GM23338 (cell line): ENCODE results near the gene CFAP77. TPM values are rescaled to one million over a fixed set of nuclear protein-coding genes. Genes with fewer than 3 reads are reported as not detected.

Source experiments
- ATAC-seq: fragments of 200-7000 bp; cut with Tn5 transposase; 3 replicates; pipeline ENCODE4 v1.9.1; 2020
- DNase-seq: peaks from one replicate; pipeline ENCODE4 v3.0.0-alpha.2; 2015; ENCODE audit warnings: low spot score
- H2AFZ ChIP-seq: fragments of 200-600 bp; sonication (generic); 2 replicates; pipeline ENCODE4 v1.8.0; 2016; ENCODE audit warnings: antibody characterized with exemption, mild to moderate bottlenecking, moderate library complexity
- H3F3A ChIP-seq: fragments of 200-600 bp; sonication (generic); replicated peaks from 2 replicates; pipeline ENCODE4 v1.8.0; 2017; ENCODE audit warnings: antibody characterized with exemption, mixed run types, low read depth
- H3K27ac ChIP-seq: fragments of 200-600 bp; sonication (generic); 2 replicates; pipeline ENCODE4 v1.6.1; 2016; ENCODE audit warnings: low read depth
- H3K27me3 ChIP-seq: fragments of 200-600 bp; sonication (generic); 2 replicates; pipeline ENCODE4 v1.8.0; 2016; ENCODE audit warnings: mild to moderate bottlenecking, mixed run types, moderate library complexity; ENCODE audit not compliant: insufficient read depth
- H3K36me3 ChIP-seq: fragments of 200-600 bp; sonication (generic); 2 replicates; pipeline ENCODE4 v1.8.0; 2016; ENCODE audit warnings: mild to moderate bottlenecking; ENCODE audit not compliant: insufficient read depth
- H3K4me1 ChIP-seq: fragments of 200-600 bp; sonication (generic); 2 replicates; pipeline ENCODE4 v1.8.0; 2016; ENCODE audit warnings: mild to moderate bottlenecking, moderate library complexity; ENCODE audit not compliant: insufficient read depth
- H3K4me2 ChIP-seq: fragments of 200-600 bp; sonication (generic); 2 replicates; pipeline ENCODE4 v1.7.1; 2017; ENCODE audit warnings: mixed run types
- H3K4me3 ChIP-seq: fragments of 200-600 bp; sonication (generic); 2 replicates; pipeline ENCODE4 v1.6.1; 2016; ENCODE audit warnings: mixed run types
- H3K79me2 ChIP-seq: fragments of 200-600 bp; sonication (generic); replicated peaks from 2 replicates; pipeline ENCODE4 v1.8.0; 2017; ENCODE audit warnings: mild to moderate bottlenecking; ENCODE audit not compliant: insufficient read depth
- H3K9me2 ChIP-seq: fragments of 200-600 bp; sonication (generic); 2 replicates; pipeline ENCODE4 v1.8.0; 2017; ENCODE audit not compliant: insufficient read depth
- H4K20me1 ChIP-seq: fragments of 200-600 bp; sonication (generic); replicated peaks from 2 replicates; pipeline ENCODE4 v1.8.0; 2017; ENCODE audit warnings: mild to moderate bottlenecking; ENCODE audit not compliant: insufficient read depth
- H3K27ac Mint-ChIP-seq: 2 replicates; pipeline ENCODE4 v1.8.0; 2020; ENCODE audit warnings: inconsistent platforms, mild to moderate bottlenecking, moderate library complexity, mixed read lengths
- H3K27me3 Mint-ChIP-seq: 3 replicates; pipeline ENCODE4 v1.8.0; 2022; ENCODE audit warnings: low read depth, mild to moderate bottlenecking, moderate library complexity, mixed read lengths, inconsistent platforms; ENCODE audit not compliant: insufficient read depth, poor library complexity
- H3K36me3 Mint-ChIP-seq: 3 replicates; pipeline ENCODE4 v1.8.0; 2021; ENCODE audit warnings: low read depth, mild to moderate bottlenecking, inconsistent platforms, moderate library complexity, mixed read lengths
- H3K4me1 Mint-ChIP-seq: 3 replicates; pipeline ENCODE4 v1.8.0; 2020; ENCODE audit warnings: mild to moderate bottlenecking, inconsistent platforms, mixed read lengths
- H3K4me3 Mint-ChIP-seq: 3 replicates; pipeline ENCODE4 v1.8.0; 2021; ENCODE audit warnings: moderate library complexity, mild to moderate bottlenecking, inconsistent platforms, mixed read lengths
- H3K9me3 Mint-ChIP-seq: 3 replicates; pipeline ENCODE4 v1.8.0; 2020; ENCODE audit warnings: moderate library complexity, mild to moderate bottlenecking, inconsistent platforms, mixed read lengths
- CREB1 ChIP-seq: fragments of 250-450 bp; sonication (Bioruptor Pico); IDR thresholded peaks from 2 replicates; pipeline ENCODE4 v1.5.0; 2020; ENCODE audit warnings: low read depth, mild to moderate bottlenecking, moderate library complexity
- EZH2 ChIP-seq: fragments of 200-600 bp; sonication (generic); IDR thresholded peaks from one replicate; pipeline ENCODE4 v1.8.0; 2017; ENCODE audit warnings: antibody characterized with exemption, mild to moderate bottlenecking, low read depth; ENCODE audit not compliant: unreplicated experiment
- EZH2phosphoT487 ChIP-seq: fragments of 200-600 bp; sonication (generic); IDR thresholded peaks from one replicate; pipeline ENCODE4 v1.8.1; 2018; ENCODE audit warnings: antibody characterized with exemption; ENCODE audit not compliant: unreplicated experiment
- JUNB ChIP-seq: IDR thresholded peaks from one replicate; pipeline ENCODE4 v1.6.1; 2016; ENCODE audit warnings: antibody characterized with exemption; ENCODE audit not compliant: unreplicated experiment
- NANOG ChIP-seq: IDR thresholded peaks from 2 replicates; pipeline ENCODE4 v1.6.1; 2016; ENCODE audit warnings: antibody characterized with exemption, borderline replicate concordance
- POLR2AphosphoS5 ChIP-seq: IDR thresholded peaks from 2 replicates; pipeline ENCODE4 v1.6.1; 2016; ENCODE audit warnings: antibody characterized with exemption, low read depth
- STAT1 ChIP-seq: IDR thresholded peaks from one replicate; pipeline ENCODE4 v1.6.1; 2016; ENCODE audit warnings: antibody characterized with exemption; ENCODE audit not compliant: unreplicated experiment
- ZNF114 ChIP-seq: fragments of 250-450 bp; sonication (Bioruptor Pico); IDR thresholded peaks from 2 replicates; pipeline ENCODE4 v1.5.0; 2020; ENCODE audit warnings: mild to moderate bottlenecking, moderate library complexity
- ZNF331 ChIP-seq: fragments of 250-450 bp; sonication (Bioruptor Pico); IDR thresholded peaks from 2 replicates; pipeline ENCODE4 v1.5.0; 2020; ENCODE audit warnings: low read depth, mild to moderate bottlenecking, moderate library complexity
- polyA plus RNA-seq: library from polyadenylated mRNA; unstranded; fragments of >200 nt; fragmentation: Nextera tagmentation; extraction: Ambion mirVana; gene quantifications from 2 replicates; pipeline ENCODE4 v1.2.1, GENCODE V29; 2016
- total RNA-seq: library from RNA; depleted of rRNA; stranded (reverse); fragments of >200 nt; shearing (Covaris generic); gene quantifications from 2 replicates; pipeline ENCODE4 v1.2.3, GENCODE V29; 2014
- TF ChIP-seq, protein P1 (sequence below): IDR thresholded peaks from 2 replicates; pipeline ENCODE4 v1.6.1; 2016; ENCODE audit warnings: antibody characterized with exemption
- TF ChIP-seq, protein P2 (sequence below): fragments of 250-450 bp; sonication (Bioruptor Pico); IDR thresholded peaks from 2 replicates; pipeline ENCODE4 v1.5.0; 2020; ENCODE audit warnings: mild to moderate bottlenecking, moderate library complexity
- TF ChIP-seq, protein P3 (sequence below), 2 experiments: fragments of 200-600 bp in 1 of 2; sonication (generic) in 1 of 2; conservative IDR thresholded peaks; 2 replicates each; pipeline versions ENCODE4 v1.5.1 to v1.6.1; 2016 to 2017; ENCODE audit warnings: antibody characterized with exemption in 2 of 2, low read depth in 2 of 2, mild to moderate bottlenecking in 2 of 2, moderate library complexity in 1 of 2
- TF ChIP-seq, protein P4 (sequence below): IDR thresholded peaks from one replicate; pipeline ENCODE4 v1.6.1; 2018; ENCODE audit warnings: antibody characterized with exemption; ENCODE audit not compliant: unreplicated experiment

The CFAP77 gene
- total and polyA plus RNA-seq, 2 experiments from 2014 or later = 0.97 to 1.3 TPM

DNA sequence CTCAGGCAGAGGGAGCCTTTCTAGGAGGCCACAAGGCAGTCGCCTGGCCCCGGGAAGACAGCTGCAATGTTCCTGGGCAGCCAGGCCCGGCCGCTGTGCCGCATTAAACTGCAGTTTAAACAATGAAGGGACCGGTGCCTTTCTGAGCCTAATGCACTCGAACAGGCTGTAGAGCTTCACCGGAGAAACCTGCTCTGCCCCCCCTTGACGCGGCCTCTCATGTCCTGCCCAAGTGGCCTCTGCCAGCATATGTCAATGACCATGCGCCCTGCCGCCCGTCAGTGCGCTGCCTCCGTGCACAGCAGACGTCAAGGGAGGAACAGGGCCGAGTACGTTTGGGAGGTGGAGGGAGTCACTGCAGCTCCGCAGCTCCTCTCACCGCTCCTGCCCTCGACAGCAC lies 133.9 kb downstream of the CFAP77 start:
- Histone ChIP-seq H3K27me3 (no peaks in the 10 kb centered on the region), H2AFZ (no peak overlapping the region), H3K27ac (no peak overlapping the region), H3K9me2 (no peaks in the 10 kb centered on the region), H3F3A (no peaks in the 10 kb centered on the region), H4K20me1 (no peaks in the 10 kb centered on the region), H3K36me3 (no peaks in the 10 kb centered on the region), H3K4me2 (no peak overlapping the region), H3K4me1 (peaks cover 10% of the 10 kb centered on the region; the same call in 1 of the 2 replicates), H3K4me3 (no peak overlapping the region), H3K79me2 (no peaks in the 10 kb centered on the region)
- H3K9me3 Mint-ChIP-seq = no peaks in the 10 kb centered on the region
- H3K36me3 Mint-ChIP-seq = no peaks in the 10 kb centered on the region; the same call in 2 of the 3 replicates
- H3K4me3 Mint-ChIP-seq = no peak overlapping the region
- DNase-seq (peak; percentile 31), ATAC-seq (peak; percentile 6; the same call in 2 of the 3 replicates)
- H3K27ac Mint-ChIP-seq = no peak overlapping the region
- TF ChIP-seq, protein P1, sequence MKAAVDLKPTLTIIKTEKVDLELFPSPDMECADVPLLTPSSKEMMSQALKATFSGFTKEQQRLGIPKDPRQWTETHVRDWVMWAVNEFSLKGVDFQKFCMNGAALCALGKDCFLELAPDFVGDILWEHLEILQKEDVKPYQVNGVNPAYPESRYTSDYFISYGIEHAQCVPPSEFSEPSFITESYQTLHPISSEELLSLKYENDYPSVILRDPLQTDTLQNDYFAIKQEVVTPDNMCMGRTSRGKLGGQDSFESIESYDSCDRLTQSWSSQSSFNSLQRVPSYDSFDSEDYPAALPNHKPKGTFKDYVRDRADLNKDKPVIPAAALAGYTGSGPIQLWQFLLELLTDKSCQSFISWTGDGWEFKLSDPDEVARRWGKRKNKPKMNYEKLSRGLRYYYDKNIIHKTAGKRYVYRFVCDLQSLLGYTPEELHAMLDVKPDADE = no peak
- TF ChIP-seq, protein P2, sequence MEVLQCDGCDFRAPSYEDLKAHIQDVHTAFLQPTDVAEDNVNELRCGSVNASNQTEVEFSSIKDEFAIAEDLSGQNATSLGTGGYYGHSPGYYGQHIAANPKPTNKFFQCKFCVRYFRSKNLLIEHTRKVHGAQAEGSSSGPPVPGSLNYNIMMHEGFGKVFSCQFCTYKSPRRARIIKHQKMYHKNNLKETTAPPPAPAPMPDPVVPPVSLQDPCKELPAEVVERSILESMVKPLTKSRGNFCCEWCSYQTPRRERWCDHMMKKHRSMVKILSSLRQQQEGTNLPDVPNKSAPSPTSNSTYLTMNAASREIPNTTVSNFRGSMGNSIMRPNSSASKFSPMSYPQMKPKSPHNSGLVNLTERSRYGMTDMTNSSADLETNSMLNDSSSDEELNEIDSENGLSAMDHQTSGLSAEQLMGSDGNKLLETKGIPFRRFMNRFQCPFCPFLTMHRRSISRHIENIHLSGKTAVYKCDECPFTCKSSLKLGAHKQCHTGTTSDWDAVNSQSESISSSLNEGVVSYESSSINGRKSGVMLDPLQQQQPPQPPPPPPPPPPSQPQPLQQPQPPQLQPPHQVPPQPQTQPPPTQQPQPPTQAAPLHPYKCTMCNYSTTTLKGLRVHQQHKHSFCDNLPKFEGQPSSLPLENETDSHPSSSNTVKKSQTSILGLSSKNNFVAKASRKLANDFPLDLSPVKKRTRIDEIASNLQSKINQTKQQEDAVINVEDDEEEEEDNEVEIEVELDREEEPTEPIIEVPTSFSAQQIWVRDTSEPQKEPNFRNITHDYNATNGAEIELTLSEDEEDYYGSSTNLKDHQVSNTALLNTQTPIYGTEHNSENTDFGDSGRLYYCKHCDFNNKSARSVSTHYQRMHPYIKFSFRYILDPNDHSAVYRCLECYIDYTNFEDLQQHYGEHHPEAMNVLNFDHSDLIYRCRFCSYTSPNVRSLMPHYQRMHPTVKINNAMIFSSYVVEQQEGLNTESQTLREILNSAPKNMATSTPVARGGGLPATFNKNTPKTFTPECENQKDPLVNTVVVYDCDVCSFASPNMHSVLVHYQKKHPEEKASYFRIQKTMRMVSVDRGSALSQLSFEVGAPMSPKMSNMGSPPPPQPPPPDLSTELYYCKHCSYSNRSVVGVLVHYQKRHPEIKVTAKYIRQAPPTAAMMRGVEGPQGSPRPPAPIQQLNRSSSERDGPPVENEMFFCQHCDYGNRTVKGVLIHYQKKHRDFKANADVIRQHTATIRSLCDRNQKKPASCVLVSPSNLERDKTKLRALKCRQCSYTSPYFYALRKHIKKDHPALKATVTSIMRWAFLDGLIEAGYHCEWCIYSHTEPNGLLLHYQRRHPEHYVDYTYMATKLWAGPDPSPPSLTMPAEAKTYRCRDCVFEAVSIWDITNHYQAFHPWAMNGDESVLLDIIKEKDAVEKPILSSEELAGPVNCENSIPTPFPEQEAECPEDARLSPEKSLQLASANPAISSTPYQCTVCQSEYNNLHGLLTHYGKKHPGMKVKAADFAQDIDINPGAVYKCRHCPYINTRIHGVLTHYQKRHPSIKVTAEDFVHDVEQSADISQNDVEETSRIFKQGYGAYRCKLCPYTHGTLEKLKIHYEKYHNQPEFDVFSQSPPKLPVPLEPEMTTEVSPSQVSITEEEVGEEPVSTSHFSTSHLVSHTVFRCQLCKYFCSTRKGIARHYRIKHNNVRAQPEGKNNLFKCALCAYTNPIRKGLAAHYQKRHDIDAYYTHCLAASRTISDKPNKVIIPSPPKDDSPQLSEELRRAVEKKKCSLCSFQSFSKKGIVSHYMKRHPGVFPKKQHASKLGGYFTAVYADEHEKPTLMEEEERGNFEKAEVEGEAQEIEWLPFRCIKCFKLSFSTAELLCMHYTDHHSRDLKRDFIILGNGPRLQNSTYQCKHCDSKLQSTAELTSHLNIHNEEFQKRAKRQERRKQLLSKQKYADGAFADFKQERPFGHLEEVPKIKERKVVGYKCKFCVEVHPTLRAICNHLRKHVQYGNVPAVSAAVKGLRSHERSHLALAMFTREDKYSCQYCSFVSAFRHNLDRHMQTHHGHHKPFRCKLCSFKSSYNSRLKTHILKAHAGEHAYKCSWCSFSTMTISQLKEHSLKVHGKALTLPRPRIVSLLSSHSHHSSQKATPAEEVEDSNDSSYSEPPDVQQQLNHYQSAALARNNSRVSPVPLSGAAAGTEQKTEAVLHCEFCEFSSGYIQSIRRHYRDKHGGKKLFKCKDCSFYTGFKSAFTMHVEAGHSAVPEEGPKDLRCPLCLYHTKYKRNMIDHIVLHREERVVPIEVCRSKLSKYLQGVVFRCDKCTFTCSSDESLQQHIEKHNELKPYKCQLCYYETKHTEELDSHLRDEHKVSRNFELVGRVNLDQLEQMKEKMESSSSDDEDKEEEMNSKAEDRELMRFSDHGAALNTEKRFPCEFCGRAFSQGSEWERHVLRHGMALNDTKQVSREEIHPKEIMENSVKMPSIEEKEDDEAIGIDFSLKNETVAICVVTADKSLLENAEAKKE (CRISPR knock-in tag) = no peak
- no peak for TF ChIP-seq EZH2phosphoT487
- no peak for TF ChIP-seq STAT1
- no peak for TF ChIP-seq ZNF114
- no peak for TF ChIP-seq ZNF331 (CRISPR knock-in tag)
- no peak for TF ChIP-seq POLR2AphosphoS5
- no peak for TF ChIP-seq EZH2
- TF ChIP-seq CREB1 (CRISPR knock-in tag) = no peak
- no peak for TF ChIP-seq NANOG
- no peak for TF ChIP-seq JUNB
- TF ChIP-seq, protein P3, sequence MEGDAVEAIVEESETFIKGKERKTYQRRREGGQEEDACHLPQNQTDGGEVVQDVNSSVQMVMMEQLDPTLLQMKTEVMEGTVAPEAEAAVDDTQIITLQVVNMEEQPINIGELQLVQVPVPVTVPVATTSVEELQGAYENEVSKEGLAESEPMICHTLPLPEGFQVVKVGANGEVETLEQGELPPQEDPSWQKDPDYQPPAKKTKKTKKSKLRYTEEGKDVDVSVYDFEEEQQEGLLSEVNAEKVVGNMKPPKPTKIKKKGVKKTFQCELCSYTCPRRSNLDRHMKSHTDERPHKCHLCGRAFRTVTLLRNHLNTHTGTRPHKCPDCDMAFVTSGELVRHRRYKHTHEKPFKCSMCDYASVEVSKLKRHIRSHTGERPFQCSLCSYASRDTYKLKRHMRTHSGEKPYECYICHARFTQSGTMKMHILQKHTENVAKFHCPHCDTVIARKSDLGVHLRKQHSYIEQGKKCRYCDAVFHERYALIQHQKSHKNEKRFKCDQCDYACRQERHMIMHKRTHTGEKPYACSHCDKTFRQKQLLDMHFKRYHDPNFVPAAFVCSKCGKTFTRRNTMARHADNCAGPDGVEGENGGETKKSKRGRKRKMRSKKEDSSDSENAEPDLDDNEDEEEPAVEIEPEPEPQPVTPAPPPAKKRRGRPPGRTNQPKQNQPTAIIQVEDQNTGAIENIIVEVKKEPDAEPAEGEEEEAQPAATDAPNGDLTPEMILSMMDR (conservative IDR thresholded peaks at IDR 0.05; ENCODE audit: low read depth in 2 of 2) = no peak
- TF ChIP-seq, protein P4, sequence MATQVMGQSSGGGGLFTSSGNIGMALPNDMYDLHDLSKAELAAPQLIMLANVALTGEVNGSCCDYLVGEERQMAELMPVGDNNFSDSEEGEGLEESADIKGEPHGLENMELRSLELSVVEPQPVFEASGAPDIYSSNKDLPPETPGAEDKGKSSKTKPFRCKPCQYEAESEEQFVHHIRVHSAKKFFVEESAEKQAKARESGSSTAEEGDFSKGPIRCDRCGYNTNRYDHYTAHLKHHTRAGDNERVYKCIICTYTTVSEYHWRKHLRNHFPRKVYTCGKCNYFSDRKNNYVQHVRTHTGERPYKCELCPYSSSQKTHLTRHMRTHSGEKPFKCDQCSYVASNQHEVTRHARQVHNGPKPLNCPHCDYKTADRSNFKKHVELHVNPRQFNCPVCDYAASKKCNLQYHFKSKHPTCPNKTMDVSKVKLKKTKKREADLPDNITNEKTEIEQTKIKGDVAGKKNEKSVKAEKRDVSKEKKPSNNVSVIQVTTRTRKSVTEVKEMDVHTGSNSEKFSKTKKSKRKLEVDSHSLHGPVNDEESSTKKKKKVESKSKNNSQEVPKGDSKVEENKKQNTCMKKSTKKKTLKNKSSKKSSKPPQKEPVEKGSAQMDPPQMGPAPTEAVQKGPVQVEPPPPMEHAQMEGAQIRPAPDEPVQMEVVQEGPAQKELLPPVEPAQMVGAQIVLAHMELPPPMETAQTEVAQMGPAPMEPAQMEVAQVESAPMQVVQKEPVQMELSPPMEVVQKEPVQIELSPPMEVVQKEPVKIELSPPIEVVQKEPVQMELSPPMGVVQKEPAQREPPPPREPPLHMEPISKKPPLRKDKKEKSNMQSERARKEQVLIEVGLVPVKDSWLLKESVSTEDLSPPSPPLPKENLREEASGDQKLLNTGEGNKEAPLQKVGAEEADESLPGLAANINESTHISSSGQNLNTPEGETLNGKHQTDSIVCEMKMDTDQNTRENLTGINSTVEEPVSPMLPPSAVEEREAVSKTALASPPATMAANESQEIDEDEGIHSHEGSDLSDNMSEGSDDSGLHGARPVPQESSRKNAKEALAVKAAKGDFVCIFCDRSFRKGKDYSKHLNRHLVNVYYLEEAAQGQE = no peak
- peaks cover 20% of the 10 kb centered on the region for H3K27me3 Mint-ChIP-seq
- H3K4me1 Mint-ChIP-seq = peaks cover 35% of the 10 kb centered on the region
